SK-N-SH (cell line): Measurements from ENCODE around the gene PROM2. TPM values are rescaled to one million over a fixed set of nuclear protein-coding genes. Genes with fewer than 3 reads are reported as not detected.

Experiments used
- CTCF ChIA-PET: fragments of 300-600, 350-600 bp; formaldehyde crosslinking; extraction: SDS; loops from one replicate; lab custom pipeline; 2021; lab: Yijun Ruan, JAX
- POLR2A ChIA-PET: fragments of 350-600 bp; sonication (Branson Sonifier 250); formaldehyde crosslinking; extraction: SDS; loops from one replicate; lab custom pipeline; 2020; ENCODE audit warnings: antibody characterized with exemption, inconsistent platforms; lab: Yijun Ruan, JAX
- DNase-seq: peaks from one replicate; pipeline ENCODE4 v3.0.0; 2012
- H2AFZ ChIP-seq: fragments of 200-600 bp; sonication (generic); 2 replicates; pipeline ENCODE4 v1.8.1; 2016; ENCODE audit warnings: antibody characterized with exemption, mild to moderate bottlenecking, low read depth
- H3F3A ChIP-seq: fragments of 200-600 bp; sonication (generic); replicated peaks from 2 replicates; pipeline ENCODE3; 2016; ENCODE audit warnings: antibody characterized with exemption, mild to moderate bottlenecking; ENCODE audit not compliant: insufficient read depth
- H3K27ac ChIP-seq, 2 experiments: fragments of 200-500 bp in 1 of 2; fragments of 200-600 bp in 1 of 2; sonication (Bioruptor generic) in 1 of 2; sonication (generic), shearing (Covaris generic) in 1 of 2; 2 replicates each; pipeline versions ENCODE4 v1.5.1 to v1.6.1; 2014 to 2016; ENCODE audit warnings: low read depth in 2 of 2, inconsistent platforms in 1 of 2, low read length in 1 of 2, mild to moderate bottlenecking in 1 of 2, mixed read lengths in 1 of 2
- H3K27me3 ChIP-seq: fragments of 200-600 bp; sonication (generic), shearing (Covaris generic); 2 replicates; pipeline ENCODE4 v1.6.1; 2016; ENCODE audit warnings: mixed run types; ENCODE audit not compliant: insufficient read depth
- H3K36me3 ChIP-seq, 2 experiments: fragments of 200-500 bp in 1 of 2; fragments of 200-600 bp in 1 of 2; sonication (Bioruptor generic) in 1 of 2; sonication (generic) in 1 of 2; replicated peaks in 1 of 2; 2 replicates each; pipeline versions ENCODE3 to v1.5.1; 2014 to 2016; ENCODE audit warnings: low read length in 1 of 2, mild to moderate bottlenecking in 1 of 2; ENCODE audit not compliant: insufficient read depth in 2 of 2, control insufficient read depth in 1 of 2
- H3K4me1 ChIP-seq, 2 experiments: fragments of 200-500 bp in 1 of 2; fragments of 200-600 bp in 1 of 2; sonication (Bioruptor generic) in 1 of 2; sonication (generic), shearing (Covaris generic) in 1 of 2; 2 replicates each; pipeline versions ENCODE4 v1.5.1 to v1.6.1; 2014 to 2016; ENCODE audit warnings: low read depth in 1 of 2, low read length in 1 of 2, mixed run types in 1 of 2; ENCODE audit not compliant: insufficient read depth in 2 of 2, control insufficient read depth in 1 of 2
- H3K4me2 ChIP-seq: fragments of 200-600 bp; sonication (generic), shearing (Covaris generic); 2 replicates; pipeline ENCODE4 v1.6.1; 2017; ENCODE audit warnings: mixed run types
- H3K4me3 ChIP-seq, 2 experiments: fragments of 200-500 bp in 1 of 2; fragments of 200-600 bp in 1 of 2; sonication (Bioruptor generic) in 1 of 2; sonication (generic), shearing (Covaris generic) in 1 of 2; 2 replicates each; pipeline versions ENCODE4 v1.5.1 to v1.8.1; 2014 to 2016; ENCODE audit warnings: low read depth in 2 of 2, inconsistent platforms in 1 of 2, low read length in 1 of 2, mild to moderate bottlenecking in 1 of 2, mixed read lengths in 1 of 2, moderate library complexity in 1 of 2
- H3K79me2 ChIP-seq: fragments of 200-600 bp; sonication (generic); 2 replicates; pipeline ENCODE4 v1.8.1; 2017; ENCODE audit warnings: mild to moderate bottlenecking; ENCODE audit not compliant: insufficient read depth
- H3K9ac ChIP-seq: fragments of 200-600 bp; sonication (generic); 2 replicates; pipeline ENCODE4 v1.6.1; 2017; ENCODE audit warnings: mixed run types
- H3K9me2 ChIP-seq: fragments of 200-600 bp; sonication (generic); 2 replicates; pipeline ENCODE4 v1.6.1; 2017; ENCODE audit warnings: mixed run types
- H3K9me3 ChIP-seq: fragments of 200-600 bp; sonication (generic); 2 replicates; pipeline ENCODE4 v1.6.1; 2017; ENCODE audit warnings: mixed run types, mild to moderate bottlenecking, moderate library complexity
- H4K20me1 ChIP-seq: fragments of 200-600 bp; sonication (generic); 2 replicates; pipeline ENCODE4 v1.6.1; 2017; ENCODE audit warnings: mild to moderate bottlenecking, mixed run types; ENCODE audit not compliant: insufficient read depth
- CTCF ChIP-seq: fragments of 200-600 bp; sonication (generic); IDR thresholded peaks from 2 replicates; pipeline ENCODE4 v1.6.1; 2017; ENCODE audit warnings: antibody characterized with exemption, mild to moderate bottlenecking, moderate library complexity
- ELF1 ChIP-seq: IDR thresholded peaks from 2 replicates; pipeline ENCODE4 v1.4.0; 2012
- EP300 ChIP-seq, 2 experiments: IDR thresholded peaks; 2 replicates each; pipeline versions ENCODE4 v1.4.0 to v1.6.1; 2012; ENCODE audit warnings: borderline replicate concordance in 1 of 2, low read depth in 1 of 2, low read length in 1 of 2
- FOXJ3 ChIP-seq: sonication (generic); formaldehyde crosslinking; IDR thresholded peaks from 2 replicates; pipeline ENCODE4 v1.5.1; 2020; ENCODE audit warnings: mild to moderate bottlenecking, missing genetic modification reagents
- FOXM1 ChIP-seq: IDR thresholded peaks from 2 replicates; pipeline ENCODE4 v1.4.0; 2012; ENCODE audit warnings: low read depth, mild to moderate bottlenecking
- GABPA ChIP-seq: IDR thresholded peaks from 2 replicates; pipeline ENCODE4 v1.4.0; 2012; ENCODE audit warnings: low read depth, mild to moderate bottlenecking
- GATA2 ChIP-seq: sonication (generic); formaldehyde crosslinking; IDR thresholded peaks from 2 replicates; pipeline ENCODE4 v1.5.0; 2020; ENCODE audit warnings: mild to moderate bottlenecking, missing genetic modification reagents
- IRF3 ChIP-seq: fragments of 150-350 bp; IDR thresholded peaks from 2 replicates; pipeline ENCODE4 v1.6.1; 2016; ENCODE audit warnings: mild to moderate bottlenecking, low read depth, low read length
- JUND ChIP-seq: IDR thresholded peaks from 2 replicates; pipeline ENCODE4 v1.4.0; 2012
- MXI1 ChIP-seq: IDR thresholded peaks from 2 replicates; pipeline ENCODE4 v1.6.1; 2012; ENCODE audit warnings: mild to moderate bottlenecking, low read depth, low read length, improper control_type of control experiment
- NFIC ChIP-seq: IDR thresholded peaks from 2 replicates; pipeline ENCODE4 v1.4.0; 2012; ENCODE audit warnings: borderline replicate concordance
- POLR2AphosphoS5 ChIP-seq: IDR thresholded peaks from 2 replicates; pipeline ENCODE4 v1.6.1; 2012; ENCODE audit warnings: low read depth, low read length
- RFX5 ChIP-seq: IDR thresholded peaks from 2 replicates; pipeline ENCODE4 v1.6.1; 2012; ENCODE audit warnings: mild to moderate bottlenecking, improper control_type of control experiment, low read length
- RXRA ChIP-seq: IDR thresholded peaks from 2 replicates; pipeline ENCODE4 v1.4.0; 2012; ENCODE audit warnings: low read depth, mild to moderate bottlenecking, borderline replicate concordance
- SIN3A ChIP-seq: IDR thresholded peaks from 2 replicates; pipeline ENCODE4 v1.6.1; 2012; ENCODE audit warnings: low read depth, mild to moderate bottlenecking, low read length, moderate library complexity, borderline replicate concordance
- TAF1 ChIP-seq: IDR thresholded peaks from 2 replicates; pipeline ENCODE4 v1.6.1; 2012; ENCODE audit warnings: low read depth, mild to moderate bottlenecking, low read length, moderate library complexity, borderline replicate concordance
- TCF12 ChIP-seq: IDR thresholded peaks from 2 replicates; pipeline ENCODE4 v1.4.0; 2012
- TEAD4 ChIP-seq: IDR thresholded peaks from 2 replicates; pipeline ENCODE4 v1.4.0; 2012; ENCODE audit warnings: mild to moderate bottlenecking, borderline replicate concordance; ENCODE audit not compliant: insufficient read depth
- WGBS: methylation state at CpG from one replicate; pipeline ENCODE4 v1.1.6; 2017; ENCODE audit warnings: low lambda C conversion rate; 5-methylcytosine and 5-hydroxymethylcytosine counted together
- polyA plus RNA-seq, 3 experiments: library from polyadenylated mRNA; depleted of rRNA; stranded (reverse); fragments of >200 nt; gene quantifications; 2 replicates each; pipeline ENCODE4 v1.2.3, GENCODE V29; 2012
- TF ChIP-seq, protein P1 (sequence below): IDR thresholded peaks from 2 replicates; pipeline ENCODE4 v1.4.0; 2012; ENCODE audit warnings: low read depth, borderline replicate concordance

The PROM2 gene
- polyA plus RNA-seq, 1 of the 3 experiments (the other 2 are of a cell fraction), result 0.38 TPM

DNA sequence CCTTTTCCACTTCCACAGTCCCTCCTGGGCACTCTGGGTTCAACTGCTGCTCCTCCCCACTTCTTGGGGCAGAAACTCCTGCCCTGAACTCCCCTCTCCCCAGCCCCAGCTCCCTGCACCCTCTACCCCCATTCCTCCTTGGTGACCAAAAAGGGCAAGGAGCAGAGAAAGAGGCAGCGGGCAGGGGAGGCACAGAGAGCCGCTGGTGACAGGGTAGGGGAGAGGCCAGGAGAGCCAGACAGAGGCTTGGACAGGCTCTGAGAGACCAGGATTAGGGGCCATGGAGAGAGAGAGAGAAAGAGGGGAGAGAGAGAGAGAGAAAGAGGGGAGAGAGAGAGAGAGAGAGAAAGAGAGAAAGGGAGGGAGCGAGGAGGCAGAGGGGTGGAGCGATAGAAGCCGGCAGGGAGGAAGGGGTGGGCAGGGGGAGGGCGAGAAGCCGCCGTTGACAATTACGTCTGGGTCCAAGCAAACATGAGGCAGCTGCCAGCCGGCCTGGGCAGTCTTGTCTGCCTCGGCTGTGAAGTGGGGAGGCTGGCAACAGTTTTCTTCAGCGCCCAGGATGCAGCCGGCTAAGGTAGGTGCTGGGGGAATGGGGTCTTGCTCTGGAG, 22.7 kb downstream of the PROM2 start, which contains the start of gene KCNIP3:
Gene KCNIP3, plus strand, starts transcription at position 468 of the 608 bp plus-strand sequence. Its CDS starts 92 bp downstream, at position 560.
- Histone ChIP-seq H3K27me3 (no peaks in the 10 kb centered on the region; the same call in 1 of the 2 replicates), H3K4me3 (no peak within 1 kb of the TSS), H4K20me1 (no peaks in the 10 kb centered on the region), H3K9me2 (no peaks in the 10 kb centered on the region), H3K4me1 (peaks cover 0 to 28% of the 10 kb centered on the region in 2 experiments; a peak in 1 of 4 replicates), H2AFZ (no peak within 1 kb of the TSS), H3K9me3 (no peaks in the 10 kb centered on the region), H3K27ac (no peak within 1 kb of the TSS), H3K9ac (no peak within 1 kb of the TSS), H3K36me3 (no peaks in the 10 kb centered on the region), H3K79me2 (no peaks in the 10 kb centered on the region), H3K4me2 (no peak within 1 kb of the TSS), H3F3A (no peaks in the 10 kb centered on the region)
- CTCF ChIA-PET, result interaction anchor here (1.1 kb wide), 1 partner anchor 88 kb away, joined by 4 read pairs; no protein-coding TSS in a partner anchor
- POLR2A ChIA-PET, result no interaction called here
- DNase-seq, result peak; percentile 78
- WGBS, result 10% methylated on average over 10 of the region's 13 CpGs
- no peak for TF ChIP-seq FOXJ3 (CRISPR knock-in tag)
- TF ChIP-seq TAF1, result no peak
- no peak for TF ChIP-seq TEAD4

GRCh38 chr2:95297639-95298395, 23.6 kb downstream of the PROM2 start:
- Histone ChIP-seq H2AFZ (no peak overlapping the region), H3K4me1 (peaks cover 0 to 35% of the 10 kb centered on the region in 2 experiments; a peak in 1 of 4 replicates), H3K27me3 (no peaks in the 10 kb centered on the region; the same call in 1 of the 2 replicates), H4K20me1 (no peaks in the 10 kb centered on the region), H3K4me3 (no peak overlapping the region), H3F3A (no peaks in the 10 kb centered on the region), H3K9ac (no peak overlapping the region), H3K79me2 (no peaks in the 10 kb centered on the region), H3K27ac (no peak overlapping the region), H3K9me3 (no peaks in the 10 kb centered on the region), H3K36me3 (no peaks in the 10 kb centered on the region), H3K4me2 (no peak overlapping the region), H3K9me2 (no peaks in the 10 kb centered on the region)
- ChIA-PET POLR2A (no interaction called here), CTCF (interaction anchor here (1.4 to 1.8 kb wide), 2 partner anchors 66 to 221 kb away, joined by 4 read pairs; no protein-coding TSS in a partner anchor)
- TF ChIP-seq POLR2AphosphoS5, result no peak
- no peak for TF ChIP-seq GATA2
- TF ChIP-seq TAF1, result no peak
- TF ChIP-seq, protein P1, sequence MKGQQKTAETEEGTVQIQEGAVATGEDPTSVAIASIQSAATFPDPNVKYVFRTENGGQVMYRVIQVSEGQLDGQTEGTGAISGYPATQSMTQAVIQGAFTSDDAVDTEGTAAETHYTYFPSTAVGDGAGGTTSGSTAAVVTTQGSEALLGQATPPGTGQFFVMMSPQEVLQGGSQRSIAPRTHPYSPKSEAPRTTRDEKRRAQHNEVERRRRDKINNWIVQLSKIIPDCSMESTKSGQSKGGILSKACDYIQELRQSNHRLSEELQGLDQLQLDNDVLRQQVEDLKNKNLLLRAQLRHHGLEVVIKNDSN, result no peak
- TF ChIP-seq SIN3A, result no peak
- TF ChIP-seq FOXM1, result no peak
- TF ChIP-seq JUND, result no peak
- TF ChIP-seq ELF1, result no peak
- no peak for TF ChIP-seq RXRA
- TF ChIP-seq NFIC, result no peak
- TF ChIP-seq GABPA, result no peak
- no peak for TF ChIP-seq MXI1
- TF ChIP-seq IRF3, result no peak
- TF ChIP-seq CTCF, result no peak
- no peak for TF ChIP-seq RFX5
- TF ChIP-seq TCF12, result no peak
- no peak for TF ChIP-seq EP300 (IDR thresholded peaks at IDR 0.05; ENCODE audit: borderline replicate concordance in 1 of 2, low read depth in 1 of 2, low read length in 1 of 2)
- TF ChIP-seq TEAD4, result no peak
- 51% methylated on average over 8 of the region's 11 CpGs for WGBS
- DNase-seq, result no peak
